Epithelial cell of alveolus of lung (primary cell): ENCODE results near the gene FHIP1A. TPM values are rescaled to one million over a fixed set of nuclear protein-coding genes. Genes with fewer than 3 reads are reported as not detected.

Experiments used
- total RNA-seq: library from RNA; depleted of rRNA; stranded (reverse); fragments of >200 nt; gene quantifications from 2 replicates; pipeline ENCODE4 v1.2.1, GENCODE V29; 2015

The FHIP1A gene
- 0.08 and 2.6 TPM in 2 replicates for total RNA-seq

GRCh38 chr4:151408630-151409469 lies at the start of gene FHIP1A:
TSS of gene FHIP1A (plus strand) at chr4:151409176. CDS start at chr4:151566260, 157,084 bp downstream.

Other genes starting within 250 kb of the FHIP1A start
- not detected in 2 replicates for gene PRSS48, start 132.0 kb upstream of the FHIP1A start, total RNA-seq
- 11.8 and 19.8 TPM in 2 replicates for gene SH3D19, start 83.6 kb upstream of the FHIP1A start, total RNA-seq